GM18520 (cell line): Measurements from ENCODE around the gene CNN3.
"Not testable (repeated sequence)": the region's sequence is repeated elsewhere in the genome, so short reads cannot be mapped to it uniquely, and the experiment has no call there.

ENCODE experiments used
- ATAC-seq: cut with Tn5 transposase; IDR thresholded peaks from one replicate; pipeline ENCODE4 v1.9.1; 2021; ENCODE audit not compliant: unreplicated experiment

The CNN3 gene

DNA sequence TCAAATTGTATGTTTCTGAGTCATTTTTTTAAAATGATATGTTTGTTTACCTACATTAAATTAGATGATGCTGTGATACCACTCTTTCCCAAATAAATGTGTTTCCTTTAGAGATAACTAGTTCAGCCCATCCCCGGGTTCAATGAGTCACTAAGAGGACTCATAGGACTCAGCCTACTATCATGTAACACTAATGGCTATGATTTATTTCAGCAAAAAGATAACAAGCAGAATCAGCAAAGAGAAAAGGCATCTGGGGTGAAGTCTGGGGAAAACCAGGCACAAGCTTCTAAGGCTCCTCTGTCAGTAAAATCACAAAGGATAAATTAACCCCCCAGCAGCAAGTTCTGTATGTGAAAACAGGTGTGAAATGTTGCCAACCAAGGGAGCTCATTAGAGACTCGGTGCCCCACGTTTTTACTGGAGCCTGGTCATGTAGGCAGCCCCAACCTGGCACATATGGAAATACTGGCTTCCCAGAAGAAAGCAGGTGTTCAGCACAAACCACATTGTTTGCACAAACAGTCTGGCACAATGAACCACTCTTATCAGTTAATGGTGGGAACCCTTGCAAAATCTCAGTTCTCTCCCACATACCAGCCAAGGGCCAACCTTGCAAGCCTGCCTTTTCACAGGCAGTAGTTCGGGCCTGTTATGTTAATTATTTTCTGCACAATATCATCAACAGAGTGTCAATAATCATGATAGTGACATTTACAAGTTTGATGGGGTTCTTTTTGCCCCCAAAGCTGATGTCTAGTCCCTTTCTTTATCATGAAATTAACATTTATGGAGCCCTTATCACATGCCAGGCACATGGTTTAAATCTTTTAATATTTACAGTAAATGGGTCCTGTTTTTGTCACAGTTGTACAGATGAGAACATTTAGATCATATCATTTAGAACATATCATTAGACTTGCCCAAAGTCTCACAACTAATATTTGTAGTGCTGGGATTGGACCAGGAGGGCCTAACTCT is 23.1 kb upstream of the CNN3 start:
- ATAC-seq = no peak

DNA sequence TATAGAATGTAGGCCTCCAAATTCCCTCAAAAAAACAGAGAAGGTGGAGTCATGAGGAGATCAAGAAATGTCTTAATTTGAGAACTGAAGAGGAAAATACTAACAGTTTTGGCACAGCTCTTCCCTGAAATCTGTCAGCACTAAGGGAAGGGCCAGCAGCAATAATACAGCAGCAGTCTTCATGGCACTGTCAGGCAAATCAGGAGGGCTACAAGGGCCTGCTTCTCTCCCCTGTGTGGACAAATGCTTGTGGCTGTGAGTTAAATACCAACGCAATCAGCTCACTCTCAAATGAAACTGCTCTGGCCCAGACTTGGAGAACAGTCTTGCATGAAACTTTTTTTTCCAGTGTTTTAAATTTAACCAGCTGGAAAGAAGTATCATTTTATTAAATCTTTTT is 20.5 kb upstream of the CNN3 start:
- ATAC-seq = no peak

DNA sequence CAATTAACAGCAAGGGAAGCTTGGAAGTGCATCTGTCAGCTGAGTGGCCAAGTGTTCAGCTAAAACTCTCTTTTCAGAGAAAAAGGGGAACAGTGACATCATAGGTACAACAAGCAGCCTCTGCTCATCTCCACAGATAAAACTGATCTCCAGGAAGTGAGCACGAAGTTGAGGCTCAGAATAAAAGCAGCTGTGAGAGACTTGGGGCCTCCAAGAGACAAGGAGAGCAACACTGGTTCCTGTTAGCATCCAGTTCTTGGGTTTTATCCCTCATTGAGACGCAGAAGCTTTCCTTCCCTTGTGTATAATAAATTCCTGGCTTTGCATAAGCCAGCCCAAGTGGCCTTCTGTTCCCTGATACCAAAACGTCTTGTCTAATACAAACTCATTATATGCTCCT is 20.0 kb upstream of the CNN3 start:
- no peak for ATAC-seq

DNA sequence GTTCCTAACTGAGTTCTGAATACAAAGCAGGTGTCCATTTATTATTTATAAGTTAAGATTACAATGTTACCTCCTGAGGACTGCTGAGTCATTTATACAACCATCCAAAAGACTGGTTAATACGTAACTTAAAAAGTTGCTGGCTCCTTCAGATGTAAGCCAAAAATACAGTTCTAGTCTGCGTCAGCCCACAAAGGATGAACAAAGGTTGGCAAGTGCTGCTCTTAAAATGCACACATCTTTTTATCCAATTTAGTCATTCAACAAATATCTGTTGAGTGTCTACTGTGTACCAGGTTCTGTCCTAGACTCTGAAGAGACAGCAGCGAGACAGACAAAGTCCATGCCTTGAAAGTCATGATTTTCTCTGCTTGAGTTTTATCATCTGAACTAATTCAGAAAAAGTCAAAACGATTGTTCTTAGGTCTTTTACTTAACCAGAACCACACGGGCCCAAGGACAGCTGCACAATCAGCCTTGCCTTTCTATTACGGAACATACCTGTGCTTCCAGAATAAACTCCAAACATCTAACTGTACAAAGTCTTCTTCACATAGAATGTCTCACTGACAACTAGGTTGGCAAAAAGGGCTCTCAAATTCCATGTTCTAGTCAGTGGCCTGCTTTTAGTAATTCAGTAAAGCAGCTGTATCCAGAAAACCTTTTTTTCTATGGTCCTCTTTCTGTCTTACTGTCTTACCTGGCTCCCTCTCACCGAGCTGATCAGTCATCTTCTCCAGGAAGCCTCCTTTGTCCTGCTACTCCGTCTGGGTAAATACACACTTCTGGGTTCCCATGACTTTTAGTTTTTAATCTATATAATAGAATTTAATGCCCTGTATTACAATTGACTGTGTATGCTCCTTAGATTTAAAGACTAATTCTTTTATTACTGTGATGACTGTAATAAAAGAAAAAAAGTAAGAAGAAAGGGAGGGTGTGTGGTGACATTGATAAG is 15.5 kb upstream of the CNN3 start:
- ATAC-seq = no peak

DNA sequence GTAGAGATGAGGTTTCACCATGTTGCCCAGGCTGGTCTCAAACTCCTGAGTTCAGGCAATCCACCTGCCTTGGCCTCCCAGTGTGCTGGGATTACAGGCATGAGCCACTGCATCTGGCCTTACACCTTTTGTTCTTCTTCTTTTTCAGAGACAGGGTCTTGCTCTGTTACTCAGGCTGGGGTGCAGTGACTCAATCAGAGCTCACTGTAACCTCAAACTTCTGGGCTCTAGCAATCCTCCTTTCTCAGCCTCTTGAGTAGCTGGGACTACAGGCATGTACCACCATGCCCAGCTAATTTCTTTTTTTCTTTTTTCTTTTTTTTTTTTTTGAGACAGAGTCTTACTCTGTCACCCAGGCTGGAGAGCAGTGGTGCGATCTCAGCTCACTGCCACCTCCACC is 14.6 kb upstream of the CNN3 start:
- ATAC-seq = not testable (repeated sequence)

DNA sequence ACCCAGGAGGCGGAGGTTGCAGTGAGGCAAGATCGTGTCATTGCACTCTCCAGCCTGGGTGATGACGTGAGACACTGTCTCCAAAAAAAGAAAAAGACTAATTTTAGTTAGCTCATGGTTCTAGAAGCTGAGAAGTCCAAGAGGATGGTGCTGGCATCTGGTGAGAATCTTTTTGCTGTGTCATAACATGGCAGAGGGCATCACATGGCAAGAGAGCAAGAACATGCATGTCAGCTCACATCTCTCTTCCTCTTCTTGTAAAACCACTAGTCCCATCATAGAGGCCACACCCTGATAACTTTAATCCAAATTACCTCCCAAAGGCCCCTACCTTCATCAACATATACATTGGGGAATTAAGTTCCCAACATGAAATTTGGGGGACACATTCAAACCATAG is 13.8 kb upstream of the CNN3 start:
- no peak for ATAC-seq

DNA sequence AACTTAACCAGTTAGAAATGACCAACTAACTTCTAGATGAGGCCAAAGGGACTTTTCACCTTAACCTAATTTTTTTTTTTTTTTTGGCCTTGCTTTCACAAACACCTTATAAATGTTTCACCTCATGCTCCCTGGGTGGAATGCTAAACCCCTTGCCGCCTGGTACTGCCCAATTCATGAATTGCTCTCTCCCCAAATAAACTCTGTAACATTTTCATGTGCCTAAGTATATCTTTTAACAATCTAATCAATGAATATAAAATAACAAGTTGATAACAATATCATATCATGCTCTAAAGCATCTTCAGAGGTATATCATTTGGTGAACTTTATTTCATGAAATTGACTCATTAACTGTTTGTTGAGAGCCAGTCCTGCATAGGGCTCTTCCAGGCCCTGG is 10.9 kb upstream of the CNN3 start:
- no peak for ATAC-seq

DNA sequence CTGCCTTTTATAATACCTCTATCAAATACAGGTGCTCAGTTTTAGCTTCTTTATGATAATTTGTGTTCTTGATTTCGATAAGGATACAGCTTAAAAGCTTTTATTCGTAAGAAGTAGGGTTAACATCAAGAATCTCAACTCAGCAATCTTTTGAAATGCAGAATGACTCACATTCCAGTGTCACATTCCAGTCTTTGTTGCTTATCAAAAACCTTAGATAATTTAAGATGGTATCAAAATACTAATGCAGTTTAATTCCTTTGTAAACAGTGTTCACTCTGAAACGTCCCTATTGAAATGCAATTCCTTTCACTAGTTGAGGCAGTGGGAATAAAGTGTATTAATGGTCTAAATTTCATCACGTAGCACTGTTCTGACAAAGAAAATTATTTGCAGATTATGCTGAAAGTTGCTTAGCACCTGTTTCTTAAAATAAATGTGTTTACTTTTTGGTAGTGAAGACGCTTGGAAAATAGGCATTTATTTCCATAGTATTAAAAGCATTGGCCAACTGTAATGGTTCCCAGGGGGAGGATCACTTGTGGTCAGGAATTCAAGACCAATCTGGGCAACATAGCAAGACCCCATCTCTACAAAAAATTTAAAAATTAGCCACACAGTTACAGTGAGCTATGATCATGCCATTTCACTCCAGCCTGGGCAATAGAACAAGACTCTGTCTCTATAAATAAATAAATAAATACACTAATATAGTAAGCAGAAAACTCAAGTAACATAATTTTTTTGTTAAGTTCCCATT is 10.1 kb upstream of the CNN3 start:
- no peak for ATAC-seq

DNA sequence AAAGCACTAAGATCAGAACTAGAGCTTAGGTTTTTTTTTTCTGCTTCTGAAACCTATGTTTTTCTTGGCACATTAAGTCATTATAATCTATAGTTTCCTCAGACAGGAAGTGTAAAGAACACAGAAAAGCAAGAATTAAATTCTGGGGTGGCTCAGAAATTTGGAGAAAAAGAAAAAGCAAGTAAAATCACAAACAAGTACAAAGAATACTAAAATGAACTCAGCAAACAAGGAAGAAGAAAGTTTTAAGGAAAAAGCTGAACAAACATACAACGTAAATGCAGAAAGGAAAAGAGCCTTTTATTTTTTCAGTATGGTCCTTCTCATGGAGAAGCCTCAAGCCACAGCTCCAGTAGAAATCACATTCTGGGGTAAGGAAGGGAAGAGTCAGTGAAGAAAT is 8.6 kb upstream of the CNN3 start:
- no peak for ATAC-seq

DNA sequence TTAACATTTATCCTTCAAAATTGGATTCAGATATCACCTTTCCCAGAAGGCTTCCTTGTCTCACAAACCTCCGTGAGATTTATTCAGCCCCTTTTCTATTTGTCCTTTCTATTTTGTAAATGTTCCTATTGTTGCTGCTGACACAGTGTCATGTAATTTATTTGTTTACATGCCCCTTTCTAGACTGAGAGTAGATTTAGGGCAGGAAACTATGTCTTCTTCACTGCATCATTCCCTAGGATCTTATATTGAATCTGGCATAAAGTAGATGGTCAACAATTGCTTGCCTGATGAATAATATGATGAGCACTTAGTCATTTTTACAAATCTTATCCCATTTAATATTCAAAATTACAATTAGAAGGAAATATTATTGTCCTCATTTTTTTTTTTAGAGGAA is 8.1 kb upstream of the CNN3 start:
- ATAC-seq = no peak

DNA sequence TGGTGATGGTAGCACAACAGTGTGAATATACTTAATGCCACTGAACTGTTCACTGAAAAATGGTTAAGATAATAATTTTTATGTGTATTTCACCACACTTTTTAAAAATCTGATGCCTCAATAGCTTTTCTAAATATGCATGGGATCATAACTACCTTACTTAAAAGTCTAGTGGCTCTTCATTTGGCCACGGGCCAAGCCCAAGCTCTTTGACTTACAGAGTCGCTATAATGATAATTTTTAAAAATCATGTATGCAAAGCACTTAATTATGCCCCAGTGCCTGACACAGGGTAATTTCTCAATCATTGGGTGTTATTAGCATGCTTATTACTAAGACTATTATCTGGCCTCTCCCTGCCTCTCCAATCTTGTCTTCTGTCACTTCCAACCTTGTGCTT is 7.6 kb upstream of the CNN3 start:
- no peak for ATAC-seq

DNA sequence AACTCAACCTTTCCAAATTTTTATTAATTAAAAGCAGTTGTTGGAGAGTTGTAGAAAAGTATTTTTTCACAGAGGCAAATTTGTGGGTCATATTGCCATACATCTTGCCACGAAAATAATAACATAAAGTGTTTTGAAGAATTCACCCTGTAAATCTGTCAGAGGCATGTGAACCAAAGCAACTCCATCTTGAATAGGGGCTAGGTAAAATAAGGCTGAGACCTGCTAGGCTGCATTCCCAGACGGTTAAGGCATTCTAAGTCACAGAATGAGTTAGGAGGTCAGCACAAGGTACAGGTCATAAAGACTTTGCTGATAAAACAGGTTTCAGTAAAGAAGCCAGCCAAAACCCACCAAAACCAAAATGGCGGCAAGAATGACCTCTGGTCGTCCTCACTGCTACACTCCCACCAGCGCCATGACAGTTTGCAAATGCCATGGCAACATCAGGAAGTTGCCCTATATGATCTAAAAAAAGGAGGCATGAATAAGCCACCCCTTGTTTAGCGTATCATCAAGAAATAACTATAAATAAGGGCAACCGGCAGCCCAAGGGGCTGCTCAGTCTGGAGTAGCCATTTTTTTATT is 4.4 kb upstream of the CNN3 start:
- ATAC-seq = no peak

DNA sequence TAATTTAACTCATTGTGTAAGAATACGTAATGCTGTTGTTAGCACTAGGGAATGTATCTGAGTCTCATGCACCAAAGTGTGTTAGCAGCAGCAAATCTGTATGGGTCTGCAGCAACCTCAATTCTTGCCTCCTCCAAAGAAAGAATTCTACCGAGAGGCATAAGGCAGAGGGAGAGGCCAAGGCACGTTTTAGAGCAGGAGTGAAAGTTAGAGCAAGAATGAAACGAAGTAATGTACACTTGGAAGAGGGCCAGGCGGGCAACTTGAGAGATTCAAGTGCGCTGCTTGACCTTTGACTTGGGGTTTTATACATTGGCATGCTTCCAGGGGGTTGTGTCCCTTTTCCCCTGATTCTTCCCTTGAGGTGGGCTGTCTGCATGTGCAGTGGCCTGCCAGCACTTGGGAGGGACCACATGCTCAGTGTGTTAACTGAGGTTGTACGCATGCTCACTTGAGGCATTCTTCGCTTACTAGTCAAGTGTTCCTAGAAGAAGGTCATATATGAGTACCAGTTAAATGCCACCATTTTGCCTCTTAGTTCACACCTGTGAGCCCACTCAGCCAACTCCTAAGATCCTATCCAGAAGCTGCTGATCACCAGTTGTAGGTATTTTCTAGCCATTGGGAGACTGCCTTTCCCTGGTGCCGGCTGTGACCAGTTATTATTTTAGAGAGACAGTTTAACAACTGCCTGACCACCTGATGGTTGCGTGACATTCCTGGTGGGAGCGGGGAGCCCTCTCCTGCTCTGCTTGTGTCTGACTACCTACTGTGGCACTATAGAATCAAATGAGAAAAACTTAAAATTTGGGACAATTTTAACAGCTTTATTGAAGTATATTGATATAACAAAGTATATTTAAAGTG is 2.7 kb upstream of the CNN3 start:
- no peak for ATAC-seq

DNA sequence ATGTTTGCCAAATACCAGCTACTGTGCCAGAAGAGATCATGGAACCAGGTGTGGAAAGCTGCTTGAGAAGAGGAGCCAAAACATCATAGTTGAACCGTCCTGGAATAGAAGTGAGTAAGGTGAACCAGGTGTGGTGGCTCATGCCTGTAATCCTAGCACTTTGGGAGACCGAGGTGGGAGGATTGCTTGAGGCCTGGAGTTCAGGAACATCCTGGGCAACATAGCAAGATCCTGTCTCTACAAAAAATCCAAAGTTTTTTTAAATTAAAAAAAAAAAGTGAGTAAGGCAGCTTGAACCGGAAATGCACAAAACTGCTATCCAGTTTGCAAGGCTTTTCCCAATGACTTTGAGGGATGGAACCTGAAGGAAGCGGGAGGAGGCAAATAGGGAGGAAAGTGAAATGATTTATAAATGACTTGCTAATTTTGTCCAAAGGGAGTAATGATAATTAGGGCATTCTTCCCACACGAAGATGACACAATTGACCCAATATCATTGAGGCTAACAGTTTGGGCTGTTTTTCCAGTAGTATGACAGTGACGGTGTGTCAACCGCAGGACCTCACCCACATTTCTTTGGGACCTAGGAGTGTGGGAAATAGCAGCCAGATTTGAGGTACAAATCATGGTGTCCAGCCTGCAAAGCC is 1.5 kb upstream of the CNN3 start:
- no peak for ATAC-seq

DNA sequence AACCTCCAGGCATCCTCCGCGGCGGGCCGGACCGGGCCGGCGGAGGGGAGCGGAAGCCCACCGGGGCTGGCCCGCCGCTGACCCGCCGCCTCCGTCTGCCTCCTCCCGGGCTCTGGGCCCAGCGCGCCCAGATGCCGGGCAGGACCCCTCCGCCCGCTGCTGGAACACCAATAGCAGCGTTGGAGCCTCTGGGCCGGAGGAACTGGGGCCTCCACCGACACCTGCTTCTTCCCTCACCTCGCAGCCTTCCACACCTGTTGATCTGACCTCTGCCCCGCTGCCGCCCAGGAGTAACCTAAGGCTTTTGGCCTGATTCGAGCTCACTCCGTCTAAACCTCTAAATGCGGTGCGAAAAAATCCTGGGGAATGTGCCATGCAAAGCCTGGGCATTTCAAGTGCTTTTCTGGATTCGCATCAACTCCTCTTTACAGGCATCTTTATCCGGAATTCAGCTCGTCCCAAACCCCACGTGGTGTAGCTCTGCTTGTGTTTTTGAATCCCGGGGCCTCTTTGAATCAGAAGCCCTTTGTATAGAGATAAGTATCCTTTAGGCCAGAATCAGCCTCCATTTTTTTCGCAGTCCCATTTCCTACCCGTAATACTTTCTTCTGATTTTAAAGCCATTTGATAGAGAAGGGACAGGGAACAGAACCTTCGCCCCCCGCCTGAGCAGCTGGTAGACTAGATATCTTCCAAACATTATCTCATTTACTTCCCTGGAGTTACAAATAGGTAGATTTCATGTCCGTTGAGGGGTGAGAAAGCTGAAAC is 680 bp upstream of the CNN3 start:
- ATAC-seq = no peak

DNA sequence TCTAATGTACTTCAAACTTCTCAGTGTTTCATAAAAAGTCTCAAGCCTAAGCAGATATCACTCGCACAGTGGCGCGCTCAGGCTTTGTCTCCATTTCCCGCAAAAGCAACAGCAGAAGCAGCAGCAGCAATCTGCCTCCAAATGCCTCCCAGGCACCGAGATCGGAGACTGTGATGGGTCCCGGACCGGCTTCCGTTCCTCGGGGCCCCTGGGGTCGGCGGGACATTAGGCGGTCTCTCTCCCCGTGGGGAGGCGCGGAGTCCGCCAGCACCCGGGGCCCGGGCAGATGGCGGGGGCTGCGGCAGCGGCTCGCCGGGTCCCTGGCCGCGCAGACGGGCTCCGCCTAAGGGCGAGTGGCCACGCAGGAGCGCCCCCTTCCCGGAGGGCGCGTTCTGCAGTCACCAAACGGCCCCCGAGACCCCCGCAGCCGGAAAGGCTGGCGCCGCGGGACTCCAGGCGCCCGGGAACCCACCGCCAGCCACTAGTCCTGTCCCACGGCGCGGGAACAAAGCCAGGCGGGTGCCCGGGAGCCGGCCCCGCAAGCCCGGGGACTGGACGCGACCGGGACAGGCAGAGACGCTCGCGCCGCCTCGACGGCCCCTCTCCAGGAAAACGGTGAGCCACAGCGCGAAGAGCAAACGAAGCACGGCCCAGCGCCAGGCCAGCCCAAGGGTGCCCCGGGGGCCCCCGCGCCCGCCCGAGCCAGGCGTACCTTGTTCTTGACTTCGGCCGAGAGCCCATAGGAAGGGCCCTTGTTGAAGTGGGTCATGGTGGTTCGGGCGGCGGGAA is 590 bp downstream of the CNN3 start:
- ATAC-seq = no peak

DNA sequence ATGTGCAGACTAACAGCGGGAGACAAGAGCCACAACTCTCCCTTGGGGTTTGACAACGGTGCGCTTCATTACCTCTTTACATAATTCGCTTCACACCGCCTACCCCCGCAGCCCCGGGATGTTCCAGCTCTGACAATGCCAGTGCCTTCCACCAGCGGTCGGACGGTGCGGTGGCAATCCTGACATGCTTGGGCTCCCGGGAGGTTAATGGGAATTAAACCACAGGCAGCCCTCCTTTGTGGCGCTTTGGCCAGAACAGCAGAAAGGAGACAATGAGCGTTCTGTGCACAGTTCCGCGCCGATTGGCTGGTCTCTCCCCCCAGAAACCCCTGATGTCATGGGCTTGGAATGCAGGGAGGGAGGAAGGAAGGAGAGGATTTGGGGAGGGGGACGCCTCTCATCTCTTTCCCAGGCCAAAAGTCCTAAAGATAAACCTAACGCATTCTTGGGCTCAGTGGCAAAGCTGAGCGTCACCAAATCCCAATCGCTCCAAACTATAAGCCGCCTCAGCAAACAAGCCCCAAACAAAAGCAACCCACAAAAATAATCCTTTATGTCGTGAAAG is 1.3 kb downstream of the CNN3 start:
- peak; percentile 32 for ATAC-seq
